Lung (tissue), 12 donors: Measurements from ENCODE around the gene TSPAN18. TPM values are rescaled to one million over a fixed set of nuclear protein-coding genes. Genes with fewer than 3 reads are reported as not detected.
A peak's percentile ranks its signal among the peaks of the same experiment; 100 is the strongest.

Source experiments
- ATAC-seq: fragments of 200-7000 bp; cut with Tn5 transposase; one replicate; pipeline ENCODE4 v1.9.1; 2020; ENCODE audit warnings: moderate number of reproducible peaks; ENCODE audit not compliant: insufficient read depth, low FRiP score
- DNase-seq, 3 donors: peaks; one replicate each; pipeline ENCODE4 v3.0.0-alpha.2; 2013 to 2017
- H3K27ac ChIP-seq, 2 donors: one replicate each; pipeline ENCODE4 v1.5.1; 2013; ENCODE audit warnings: mild to moderate bottlenecking in 2 of 2, moderate library complexity in 2 of 2, control low read depth in 1 of 2, inconsistent platforms in 1 of 2, low read depth in 1 of 2, low read length in 1 of 2
- H3K27me3 ChIP-seq, 3 donors: one replicate each; pipeline ENCODE4 v1.5.1; 2013; ENCODE audit warnings: low read length in 2 of 3; ENCODE audit not compliant: control insufficient read depth in 3 of 3, insufficient read depth in 3 of 3
- H3K36me3 ChIP-seq, 4 donors: one replicate each; pipeline ENCODE4 v1.5.1; 2013; ENCODE audit warnings: low read length in 4 of 4, mild to moderate bottlenecking in 1 of 4, moderate library complexity in 1 of 4; ENCODE audit not compliant: control insufficient read depth in 4 of 4, insufficient read depth in 4 of 4
- H3K4me1 ChIP-seq, 5 donors: one replicate each; pipeline ENCODE4 v1.5.1; 2013; ENCODE audit warnings: low read length in 5 of 5, mild to moderate bottlenecking in 2 of 5, moderate library complexity in 1 of 5; ENCODE audit not compliant: control insufficient read depth in 5 of 5, insufficient read depth in 5 of 5
- H3K4me3 ChIP-seq: one replicate; pipeline ENCODE4 v1.5.1; 2013; ENCODE audit warnings: mild to moderate bottlenecking, control low read depth, moderate library complexity
- H3K9ac ChIP-seq, 2 donors: one replicate each; pipeline ENCODE4 v1.5.1; 2013; ENCODE audit warnings: low read length in 2 of 2, control low read depth in 1 of 2; ENCODE audit not compliant: insufficient read depth in 1 of 2
- H3K9me3 ChIP-seq, 4 donors: one replicate each; pipeline ENCODE4 v1.5.1; 2013; ENCODE audit warnings: low read length in 3 of 4, mild to moderate bottlenecking in 1 of 4, moderate library complexity in 1 of 4; ENCODE audit not compliant: control insufficient read depth in 4 of 4, insufficient read depth in 3 of 4
- CTCF ChIP-seq: IDR thresholded peaks from 2 replicates; pipeline ENCODE4 v1.5.1; 2012; ENCODE audit warnings: mild to moderate bottlenecking; ENCODE audit errors: control extremely low read depth, extremely low read depth
- WGBS, 2 donors: extraction: QIAGEN DNeasy Blood & Tissue Kit; methylation state at CpG; one replicate each; pipeline ENCODE4 v1.1.7; 2013; 5-methylcytosine and 5-hydroxymethylcytosine counted together
- polyA plus RNA-seq, 2 donors: library from polyadenylated mRNA; stranded (reverse); fragments of 200-250 nt; gene quantifications; one replicate each; pipeline ENCODE4 v1.2.1, GENCODE V29; 2013
- total RNA-seq, 2 donors: library from RNA; depleted of rRNA in 1 of 2; stranded (reverse); fragments of >200 nt in 1 of 2; gene quantifications; one replicate each; pipeline ENCODE4 v1.2.1, GENCODE V29; 2014 to 2021
- donor health status: control.
- donor health status: control.
- donor health status: Bipolar disorder and iron deficiency.
- donor health status: healthy.
- donor health status: DM: yes; HTN: yes; CAD: no.

Gene TSPAN18
- total and polyA plus RNA-seq, 4 donors = 8.3 to 40.7 (median 21.4) TPM

DNA sequence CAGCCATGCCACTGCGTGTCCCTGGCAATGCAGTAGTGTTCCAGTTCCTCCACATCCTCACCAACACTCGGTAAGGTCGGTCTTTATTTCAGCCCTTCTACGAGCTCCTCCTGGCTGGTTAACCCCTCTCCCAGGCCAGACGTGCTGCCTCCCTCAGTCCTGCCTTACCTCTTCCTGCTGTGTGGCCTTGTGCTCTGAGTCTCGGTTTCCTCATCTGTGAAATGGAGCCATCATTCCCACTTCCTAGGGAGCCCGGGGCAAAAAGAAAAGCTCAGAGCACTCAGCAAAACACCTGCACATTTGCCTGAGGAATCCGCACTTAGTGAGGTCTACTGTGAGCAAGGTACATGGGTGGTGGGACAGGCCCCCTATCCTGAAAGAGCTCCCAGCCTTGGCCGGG is 214.1 kb downstream of the TSPAN18 start:
- no peaks in the 10 kb centered on the region for H3K9me3 ChIP-seq
- WGBS, 2 donors = 95 to 98% methylated on average over 9 of the region's 9 CpGs
- peaks cover 0 to 5% (median 0%) of the 10 kb centered on the region in 4 donors for H3K36me3 ChIP-seq
- peaks cover 0 to 27% (median 7%) of the 10 kb centered on the region in 5 donors for H3K4me1 ChIP-seq
- ATAC-seq (no peak), DNase-seq (no peak)
- no peak overlapping the region for H3K27ac ChIP-seq
- no peak overlapping the region for H3K4me3 ChIP-seq
- no peak for TF ChIP-seq CTCF
- H3K27me3 ChIP-seq = no peaks in the 10 kb centered on the region
- H3K9ac ChIP-seq = no peak overlapping the region

- WGBS, 2 donors = 76 to 82% methylated on average over 12 of the region's 12 CpGs
- ATAC-seq (no peak), DNase-seq (no peak)
- peaks cover 0 to 30% (median 7%) of the 10 kb centered on the region in 5 donors for H3K4me1 ChIP-seq
- H3K4me3 ChIP-seq = no peak overlapping the region
- peaks cover 0 to 11% (median 0%) of the 10 kb centered on the region in 4 donors for H3K36me3 ChIP-seq
- TF ChIP-seq CTCF = no peak
- no peaks in the 10 kb centered on the region for H3K27me3 ChIP-seq
- H3K27ac ChIP-seq = no peak overlapping the region
- H3K9ac ChIP-seq = no peak overlapping the region
- no peaks in the 10 kb centered on the region for H3K9me3 ChIP-seq
Observed at GRCh38 chr11:44941259-44942021, 214.7 kb downstream of the TSPAN18 start.

DNA sequence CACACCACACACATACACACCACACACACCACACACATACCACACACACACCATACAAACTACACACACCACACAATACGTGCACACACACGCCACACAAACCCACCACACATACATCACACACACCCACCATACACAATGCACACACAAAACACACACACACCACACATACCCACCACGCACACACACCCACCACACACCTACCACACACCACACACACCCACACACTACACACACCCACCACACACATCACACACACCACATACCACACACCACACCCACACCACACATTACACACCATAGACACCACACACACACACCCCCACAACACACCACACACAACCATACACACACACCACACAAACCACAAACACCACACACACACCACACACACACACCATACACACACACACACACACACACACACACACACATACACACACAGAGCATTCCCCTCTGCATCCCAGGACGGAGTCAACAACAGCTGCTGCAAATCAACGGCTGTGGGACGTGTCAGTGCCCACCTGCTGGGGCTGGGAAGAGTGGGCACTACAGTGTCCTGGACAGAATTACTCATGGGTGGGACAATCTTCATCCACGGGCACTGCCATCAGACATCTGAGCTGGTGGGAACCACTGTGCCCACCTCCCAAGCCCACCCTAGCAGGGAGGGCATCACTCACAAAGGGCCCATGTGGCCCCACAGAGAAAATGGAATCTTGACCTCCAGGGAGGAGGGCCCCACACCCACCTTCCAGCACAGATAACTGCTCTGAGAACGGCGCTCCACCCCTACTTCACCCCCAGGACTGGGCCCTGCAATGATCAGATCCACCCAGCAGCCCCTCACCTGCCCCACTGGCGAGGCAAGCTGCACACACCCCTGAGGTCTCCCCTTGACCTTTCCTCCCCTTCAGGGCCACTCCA is 215.5 kb downstream of the TSPAN18 start:
- no peak overlapping the region for H3K9ac ChIP-seq
- no peak overlapping the region for H3K4me3 ChIP-seq
- H3K36me3 ChIP-seq = peaks cover 0 to 14% (median 0%) of the 10 kb centered on the region in 4 donors
- WGBS, 2 donors = 89 to 91% methylated on average over 10 of the region's 10 CpGs
- ATAC-seq (no peak), DNase-seq (no peak)
- no peaks in the 10 kb centered on the region for H3K9me3 ChIP-seq
- H3K27ac ChIP-seq = peak overlapping the region in 1 of 2 donors; percentile 26
- H3K4me1 ChIP-seq = peaks cover 0 to 30% (median 7%) of the 10 kb centered on the region in 5 donors
- no peaks in the 10 kb centered on the region for H3K27me3 ChIP-seq
- TF ChIP-seq CTCF = no peak
